ENCODE measurements around the gene AFAP1L2.

AFAP1L2 gene

GRCh38 chr10:114408112-114408967 lies 4.0 kb upstream of the AFAP1L2 start:
- no peak for FAIRE-seq

GRCh38 chr10:114406455-114406854 lies 2.2 kb upstream of the AFAP1L2 start:
- FAIRE-seq = no peak

- FAIRE-seq = no peak
Measured at GRCh38 chr10:114405011-114405350, 679 bp upstream of the AFAP1L2 start.

GRCh38 chr10:114403541-114404161 lies 651 bp downstream of the AFAP1L2 start:
- no peak for FAIRE-seq

GRCh38 chr10:114402871-114403540 lies 1.3 kb downstream of the AFAP1L2 start:
- FAIRE-seq = no peak

GRCh38 chr10:114402233-114402632 lies 2.1 kb downstream of the AFAP1L2 start:
- FAIRE-seq = no peak

- FAIRE-seq = no peak
Measured at GRCh38 chr10:114401195-114401791, 3.0 kb downstream of the AFAP1L2 start.

- no peak for FAIRE-seq
Measured at GRCh38 chr10:114400091-114400490, 4.2 kb downstream of the AFAP1L2 start.

GRCh38 chr10:114399576-114399975 lies 4.7 kb downstream of the AFAP1L2 start:
- FAIRE-seq = no peak

- FAIRE-seq = no peak
Measured at GRCh38 chr10:114398587-114399331, 5.5 kb downstream of the AFAP1L2 start.

GRCh38 chr10:114397651-114398145 lies 6.6 kb downstream of the AFAP1L2 start:
- FAIRE-seq = no peak

- FAIRE-seq = no peak
Measured at GRCh38 chr10:114396464-114396863, 7.8 kb downstream of the AFAP1L2 start.

- no peak for FAIRE-seq
Measured at GRCh38 chr10:114395366-114396022, 8.8 kb downstream of the AFAP1L2 start.

GRCh38 chr10:114394531-114394930 lies 9.8 kb downstream of the AFAP1L2 start:
- FAIRE-seq = no peak

- FAIRE-seq = no peak
Measured at GRCh38 chr10:114393886-114394285, 10.4 kb downstream of the AFAP1L2 start.

GRCh38 chr10:114393482-114393881 lies 10.8 kb downstream of the AFAP1L2 start:
- FAIRE-seq = no peak

GRCh38 chr10:114392112-114392835 lies 12.0 kb downstream of the AFAP1L2 start:
- no peak for FAIRE-seq

GRCh38 chr10:114391599-114391998 lies 12.7 kb downstream of the AFAP1L2 start:
- FAIRE-seq = no peak

GRCh38 chr10:114389426-114389825 lies 14.9 kb downstream of the AFAP1L2 start:
- no peak for FAIRE-seq

GRCh38 chr10:114388275-114388674 lies 16.0 kb downstream of the AFAP1L2 start:
- FAIRE-seq = no peak

- no peak for FAIRE-seq
Measured at GRCh38 chr10:114387784-114388183, 16.5 kb downstream of the AFAP1L2 start.

Data from G401.6 (cell line).